Vagina (tissue), 2 donors: ENCODE data around the gene KRTAP13-4. TPM values are rescaled to one million over a fixed set of nuclear protein-coding genes. Genes with fewer than 3 reads are reported as not detected.
A peak's percentile ranks its signal among the peaks of the same experiment; 100 is the strongest.

Source experiments
- DNase-seq, 2 donors: peaks; one replicate each; pipeline ENCODE4 v3.0.0-alpha.2; 2017; ENCODE audit errors: extremely low spot score in 2 of 2
- H3K27ac ChIP-seq: fragments of 200-600 bp; sonication (generic); one replicate; pipeline ENCODE4 v1.5.1; 2019
- H3K27me3 ChIP-seq: fragments of 200-600 bp; sonication (generic); one replicate; pipeline ENCODE4 v1.5.1; 2019
- H3K36me3 ChIP-seq, 2 donors: fragments of 200-600 bp; sonication (generic); one replicate each; pipeline ENCODE4 v1.5.1; 2017 to 2019
- H3K4me1 ChIP-seq: fragments of 200-600 bp; sonication (generic); one replicate; pipeline ENCODE4 v1.5.1; 2019
- H3K4me3 ChIP-seq, 2 donors: fragments of 200-600 bp; sonication (generic); 1 replicate in 1 of 2; 2 replicates in 1 of 2; pipeline ENCODE4 v1.5.1; 2016 to 2019
- H3K9me3 ChIP-seq: fragments of 200-600 bp; sonication (generic); one replicate; pipeline ENCODE4 v1.5.1; 2019
- POLR2A ChIP-seq, 2 donors: fragments of 450-650 bp; IDR thresholded peaks; one replicate each; pipeline ENCODE4 v1.6.1; 2017; ENCODE audit warnings: antibody characterized with exemption in 2 of 2, mild to moderate bottlenecking in 2 of 2, moderate library complexity in 2 of 2
- POLR2AphosphoS5 ChIP-seq, 2 donors: sonication (generic); formaldehyde crosslinking; IDR thresholded peaks; one replicate each; pipeline ENCODE4 v1.9.0; 2017; ENCODE audit warnings: antibody characterized with exemption in 2 of 2, mild to moderate bottlenecking in 2 of 2, low read depth in 1 of 2; ENCODE audit not compliant: insufficient read depth in 1 of 2
- intact Hi-C: fragments of 100-400 bp; cut with DNase I; formaldehyde crosslinking; loops from one replicate; pipeline ENCODE4 v1.15.1; 2023
- total RNA-seq: library from RNA; depleted of rRNA; stranded (reverse); fragments of >200 nt; gene quantifications from one replicate; pipeline ENCODE4 v1.2.3, GENCODE V29; 2016
- TF ChIP-seq, protein P1 (sequence below), 3 experiments: fragments of 450-650 bp in 2 of 3; fragments of 200-600 bp in 1 of 3; sonication (generic) in 1 of 3; IDR thresholded peaks; one replicate each; pipeline ENCODE4 v1.5.1; 2017 to 2019; ENCODE audit warnings: antibody characterized with exemption in 3 of 3, mild to moderate bottlenecking in 2 of 3, moderate library complexity in 2 of 3

The KRTAP13-4 gene
- total RNA-seq, 1 donor from 2014 or later: not detected

- H3K36me3 ChIP-seq: no peaks in the 10 kb centered on the region
- no peaks in the 10 kb centered on the region for H3K27me3 ChIP-seq
- H3K4me3 ChIP-seq: no peak overlapping the region
- no peak for DNase-seq
- H3K9me3 ChIP-seq: no peaks in the 10 kb centered on the region
- no peak for TF ChIP-seq POLR2A (IDR thresholded peaks at IDR 0.05)
- H3K27ac ChIP-seq: no peak overlapping the region
- no peaks in the 10 kb centered on the region for H3K4me1 ChIP-seq
- intact Hi-C loops: no loop called here
Measured at GRCh38 chr21:30448514-30448913, 18.5 kb downstream of the KRTAP13-4 start.

DNA sequence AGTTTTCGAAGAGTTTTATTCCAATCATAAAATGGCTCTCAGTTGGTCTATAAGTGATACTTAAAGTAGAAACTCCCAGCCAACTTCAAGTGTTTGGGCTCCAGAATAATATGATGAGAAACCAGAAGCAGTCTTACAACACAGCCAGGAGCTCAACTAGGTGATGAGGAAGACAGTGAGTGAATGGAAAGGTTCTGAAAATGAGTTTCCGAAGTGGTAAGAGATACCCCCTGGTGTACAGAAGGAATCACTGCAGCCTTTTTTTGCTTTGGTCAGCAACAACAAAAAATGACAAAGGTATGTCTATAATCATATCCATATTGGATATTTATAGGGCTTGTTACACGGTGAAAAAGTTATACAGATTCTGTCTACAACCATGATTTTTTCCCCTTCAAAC, 33.7 kb downstream of the KRTAP13-4 start:
- Histone ChIP-seq H3K9me3 (no peaks in the 10 kb centered on the region), H3K4me1 (no peaks in the 10 kb centered on the region), H3K36me3 (no peaks in the 10 kb centered on the region), H3K4me3 (no peak overlapping the region), H3K27ac (no peak overlapping the region), H3K27me3 (no peaks in the 10 kb centered on the region)
- TF ChIP-seq, protein P1, sequence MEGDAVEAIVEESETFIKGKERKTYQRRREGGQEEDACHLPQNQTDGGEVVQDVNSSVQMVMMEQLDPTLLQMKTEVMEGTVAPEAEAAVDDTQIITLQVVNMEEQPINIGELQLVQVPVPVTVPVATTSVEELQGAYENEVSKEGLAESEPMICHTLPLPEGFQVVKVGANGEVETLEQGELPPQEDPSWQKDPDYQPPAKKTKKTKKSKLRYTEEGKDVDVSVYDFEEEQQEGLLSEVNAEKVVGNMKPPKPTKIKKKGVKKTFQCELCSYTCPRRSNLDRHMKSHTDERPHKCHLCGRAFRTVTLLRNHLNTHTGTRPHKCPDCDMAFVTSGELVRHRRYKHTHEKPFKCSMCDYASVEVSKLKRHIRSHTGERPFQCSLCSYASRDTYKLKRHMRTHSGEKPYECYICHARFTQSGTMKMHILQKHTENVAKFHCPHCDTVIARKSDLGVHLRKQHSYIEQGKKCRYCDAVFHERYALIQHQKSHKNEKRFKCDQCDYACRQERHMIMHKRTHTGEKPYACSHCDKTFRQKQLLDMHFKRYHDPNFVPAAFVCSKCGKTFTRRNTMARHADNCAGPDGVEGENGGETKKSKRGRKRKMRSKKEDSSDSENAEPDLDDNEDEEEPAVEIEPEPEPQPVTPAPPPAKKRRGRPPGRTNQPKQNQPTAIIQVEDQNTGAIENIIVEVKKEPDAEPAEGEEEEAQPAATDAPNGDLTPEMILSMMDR (IDR thresholded peaks at IDR 0.05): no peak
- no peak for TF ChIP-seq POLR2AphosphoS5 (IDR thresholded peaks at IDR 0.05; ENCODE audit: insufficient read depth in 1 of 2, low read depth in 1 of 2)
- intact Hi-C loops: no loop called here
- DNase-seq: no peak

DNA sequence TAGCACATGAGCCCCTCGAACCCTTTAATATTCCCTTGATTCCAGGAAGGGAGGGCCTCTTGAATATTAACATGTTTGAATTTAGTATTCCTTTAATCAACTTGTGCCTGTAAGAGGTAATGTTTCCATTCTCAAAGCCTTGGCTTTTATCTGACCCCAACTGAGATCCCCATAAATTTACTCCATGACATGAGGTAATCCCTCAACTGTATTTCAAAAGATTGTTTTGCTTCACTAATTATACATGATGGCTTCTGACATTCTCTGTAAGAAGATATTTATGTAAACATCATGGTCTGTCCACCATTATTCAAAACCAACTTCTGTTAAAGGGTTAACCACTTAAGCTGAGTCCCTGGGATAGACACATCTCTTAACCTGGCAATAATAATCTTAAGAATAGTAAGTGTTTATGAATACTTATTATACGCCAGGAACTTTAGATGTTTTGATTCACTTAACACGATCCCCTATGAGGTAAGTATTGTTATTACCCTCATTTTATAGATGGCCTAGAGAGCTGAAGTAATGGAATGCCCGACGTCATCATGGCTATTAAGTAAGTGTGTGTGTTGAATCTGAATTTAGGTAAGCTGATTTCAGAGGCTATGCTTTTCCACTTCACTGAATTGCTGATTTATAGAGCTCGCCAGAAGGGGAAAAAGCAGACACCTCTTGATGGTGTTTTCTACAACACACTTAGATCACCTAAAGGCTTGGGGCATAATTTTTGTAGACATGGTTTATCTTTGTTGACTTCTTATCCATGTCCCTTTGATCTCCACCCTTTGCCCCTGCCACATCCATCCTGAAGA, 39.1 kb downstream of the KRTAP13-4 start:
- no peaks in the 10 kb centered on the region for H3K9me3 ChIP-seq
- DNase-seq: no peak
- no peak overlapping the region for H3K27ac ChIP-seq
- no peak overlapping the region for H3K4me3 ChIP-seq
- intact Hi-C loops: no loop called here
- no peaks in the 10 kb centered on the region for H3K27me3 ChIP-seq
- H3K36me3 ChIP-seq: no peaks in the 10 kb centered on the region
- TF ChIP-seq POLR2A (IDR thresholded peaks at IDR 0.05): no peak
- TF ChIP-seq, protein P1 (IDR thresholded peaks at IDR 0.05): no peak
- no peaks in the 10 kb centered on the region for H3K4me1 ChIP-seq

GRCh38 chr21:30478004-30478403, 48.0 kb downstream of the KRTAP13-4 start:
- Histone ChIP-seq H3K4me3 (no peak overlapping the region), H3K27me3 (no peaks in the 10 kb centered on the region), H3K27ac (no peak overlapping the region), H3K36me3 (no peaks in the 10 kb centered on the region), H3K9me3 (no peaks in the 10 kb centered on the region), H3K4me1 (no peaks in the 10 kb centered on the region)
- no peak for DNase-seq
- peak in 1 of 2 donors; percentile 11 for TF ChIP-seq POLR2AphosphoS5 (IDR thresholded peaks at IDR 0.05; ENCODE audit: insufficient read depth in 1 of 2, low read depth in 1 of 2)
- TF ChIP-seq POLR2A (IDR thresholded peaks at IDR 0.05): no peak
- intact Hi-C loops: no loop called here

DNA sequence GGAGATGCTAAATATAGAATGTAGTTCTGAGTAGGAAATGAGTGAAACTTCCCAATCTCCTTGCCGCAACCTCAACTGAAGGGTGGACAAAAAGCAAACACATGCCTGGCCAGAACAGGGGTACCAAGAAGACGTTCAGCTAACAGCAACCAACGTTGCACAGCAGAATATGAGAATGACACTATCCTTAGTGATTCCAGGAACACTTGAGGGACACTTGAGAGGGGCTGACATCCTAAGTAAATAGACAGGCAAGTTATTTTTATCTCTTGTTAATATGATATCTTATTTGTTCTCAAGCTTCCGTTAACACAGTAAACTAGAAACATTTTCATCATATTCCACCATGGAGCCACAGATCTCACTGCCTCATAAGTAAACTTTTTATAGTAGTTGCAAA, 49.2 kb downstream of the KRTAP13-4 start:
- Histone ChIP-seq H3K9me3 (no peaks in the 10 kb centered on the region), H3K4me1 (no peaks in the 10 kb centered on the region), H3K27me3 (no peaks in the 10 kb centered on the region), H3K36me3 (no peaks in the 10 kb centered on the region), H3K4me3 (no peak overlapping the region), H3K27ac (no peak overlapping the region)
- no peak for DNase-seq
- intact Hi-C loops: no loop called here
- TF ChIP-seq, protein P1 (IDR thresholded peaks at IDR 0.05): no peak
- TF ChIP-seq POLR2AphosphoS5 (IDR thresholded peaks at IDR 0.05; ENCODE audit: insufficient read depth in 1 of 2, low read depth in 1 of 2) (no peak), POLR2A (IDR thresholded peaks at IDR 0.05) (no peak)

- no peak for TF ChIP-seq POLR2AphosphoS5 (IDR thresholded peaks at IDR 0.05; ENCODE audit: insufficient read depth in 1 of 2, low read depth in 1 of 2)
- TF ChIP-seq, protein P1 (IDR thresholded peaks at IDR 0.05): no peak
- TF ChIP-seq POLR2A (IDR thresholded peaks at IDR 0.05): no peak
Measured at GRCh38 chr21:30480145-30480544, 50.1 kb downstream of the KRTAP13-4 start, which contains the start of gene KRTAP19-1. Gene KRTAP19-1, minus strand, starts transcription at chr21:30480367. Its CDS starts 50 bp downstream, at chr21:30480317.

More at GRCh38 chr21:30480145-30480544, 50.1 kb downstream of the KRTAP13-4 start, which contains the start of gene KRTAP19-1:
- intact Hi-C loops: no loop called here
- no peaks in the 10 kb centered on the region for H3K36me3 ChIP-seq
- H3K9me3 ChIP-seq: no peaks in the 10 kb centered on the region
- H3K27me3 ChIP-seq: no peaks in the 10 kb centered on the region
- no peak within 1 kb of the TSS for H3K27ac ChIP-seq
- no peak within 1 kb of the TSS for H3K4me3 ChIP-seq
- no peak for DNase-seq
- H3K4me1 ChIP-seq: no peaks in the 10 kb centered on the region
